ENCODE results near the gene BEND7. TPM values are rescaled to one million over a fixed set of nuclear protein-coding genes. Genes with fewer than 3 reads are reported as not detected.
"Not testable (repeated sequence)": the region's sequence is repeated elsewhere in the genome, so short reads cannot be mapped to it uniquely, and the experiment has no call there.

The BEND7 gene
- total RNA-seq, 3 donors from 2014 or later, result 17.1 to 33.4 (median 28.7) TPM

DNA sequence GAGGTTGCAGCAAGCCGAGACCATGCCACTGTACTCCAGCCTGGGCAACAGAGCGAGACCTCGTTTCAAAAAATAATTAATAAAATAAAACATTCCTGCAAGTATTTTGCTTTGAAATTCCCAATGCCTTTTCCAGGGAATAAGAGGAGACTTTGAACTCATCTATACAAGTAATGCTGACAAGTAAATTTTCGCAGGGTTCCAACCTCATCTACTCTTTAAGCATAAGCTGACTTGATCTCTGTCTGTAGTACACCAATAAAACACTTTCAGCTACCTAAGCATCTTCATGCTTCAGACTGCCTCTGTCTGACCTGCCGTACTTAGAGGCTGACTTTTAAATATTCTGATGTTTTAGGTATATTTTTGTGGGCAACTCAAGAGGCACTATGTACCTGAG, 13.7 kb upstream of the BEND7 start:
- Histone ChIP-seq H3K4me3 (no peak overlapping the region), H3K9me3 (no peaks in the 10 kb centered on the region), H3K4me1 (ENCODE audit: low read depth) (no peaks in the 10 kb centered on the region), H3K36me3 (ENCODE audit: low read depth) (no peaks in the 10 kb centered on the region)
- intact Hi-C loops (cut with DNase I, micrococcal nuclease), result no loop called here
- no peak for ATAC-seq
- TF ChIP-seq, protein P1, sequence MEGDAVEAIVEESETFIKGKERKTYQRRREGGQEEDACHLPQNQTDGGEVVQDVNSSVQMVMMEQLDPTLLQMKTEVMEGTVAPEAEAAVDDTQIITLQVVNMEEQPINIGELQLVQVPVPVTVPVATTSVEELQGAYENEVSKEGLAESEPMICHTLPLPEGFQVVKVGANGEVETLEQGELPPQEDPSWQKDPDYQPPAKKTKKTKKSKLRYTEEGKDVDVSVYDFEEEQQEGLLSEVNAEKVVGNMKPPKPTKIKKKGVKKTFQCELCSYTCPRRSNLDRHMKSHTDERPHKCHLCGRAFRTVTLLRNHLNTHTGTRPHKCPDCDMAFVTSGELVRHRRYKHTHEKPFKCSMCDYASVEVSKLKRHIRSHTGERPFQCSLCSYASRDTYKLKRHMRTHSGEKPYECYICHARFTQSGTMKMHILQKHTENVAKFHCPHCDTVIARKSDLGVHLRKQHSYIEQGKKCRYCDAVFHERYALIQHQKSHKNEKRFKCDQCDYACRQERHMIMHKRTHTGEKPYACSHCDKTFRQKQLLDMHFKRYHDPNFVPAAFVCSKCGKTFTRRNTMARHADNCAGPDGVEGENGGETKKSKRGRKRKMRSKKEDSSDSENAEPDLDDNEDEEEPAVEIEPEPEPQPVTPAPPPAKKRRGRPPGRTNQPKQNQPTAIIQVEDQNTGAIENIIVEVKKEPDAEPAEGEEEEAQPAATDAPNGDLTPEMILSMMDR (IDR thresholded peaks at IDR 0.05), result no peak
- no peak for DNase-seq

- intact Hi-C loops (cut with DNase I, micrococcal nuclease); DNase-seq; ATAC-seq; H3K9me3 ChIP-seq; H3K4me1 ChIP-seq (ENCODE audit: low read depth); H3K36me3 ChIP-seq (ENCODE audit: low read depth); H3K4me3 ChIP-seq: not testable (repeated sequence)
Observed at GRCh38 chr10:13537985-13538384, 9.2 kb upstream of the BEND7 start.

DNA sequence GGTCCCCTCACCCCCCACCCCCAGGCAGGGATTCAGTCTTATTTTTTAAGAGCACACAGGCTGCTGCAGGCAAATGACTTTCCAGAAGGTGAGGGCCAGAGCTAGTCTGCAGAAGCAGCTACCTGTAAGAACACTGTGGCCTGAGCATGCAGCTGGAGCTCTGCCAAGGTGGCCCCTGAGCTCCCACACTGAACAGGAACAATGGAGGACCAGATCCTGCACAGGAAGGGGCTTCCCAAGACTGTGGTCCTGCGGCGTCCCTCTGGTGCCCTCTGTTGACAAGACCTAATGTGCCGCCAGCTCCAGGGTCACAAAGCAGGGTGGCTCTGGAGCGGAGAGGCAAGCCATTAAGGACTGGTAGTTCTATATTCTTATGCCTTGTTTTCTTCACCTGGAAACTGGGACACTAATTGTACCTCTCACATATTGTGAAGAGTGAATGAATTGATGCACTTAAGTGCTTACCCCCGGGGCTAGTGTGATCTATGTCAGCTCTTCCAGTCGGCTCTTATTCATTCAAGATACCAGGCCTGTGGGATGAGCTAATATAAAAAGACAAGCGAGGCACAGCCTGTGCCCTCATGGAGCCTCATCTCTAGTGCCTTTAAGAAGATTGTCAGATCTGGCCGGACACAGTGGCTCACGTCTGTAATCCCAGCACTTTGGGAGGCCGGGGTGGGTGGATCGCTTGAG, 8.0 kb upstream of the BEND7 start:
- no peak overlapping the region for H3K4me3 ChIP-seq
- intact Hi-C loops (cut with DNase I, micrococcal nuclease), result no loop called here
- H3K9me3 ChIP-seq, result no peaks in the 10 kb centered on the region
- H3K4me1 ChIP-seq (ENCODE audit: low read depth), result no peaks in the 10 kb centered on the region
- TF ChIP-seq, protein P1 (IDR thresholded peaks at IDR 0.05), result peak; percentile 37
- ATAC-seq, result peak; percentile 82
- DNase-seq, result peak; percentile 44 to 71 (median 68)
- no peaks in the 10 kb centered on the region for H3K36me3 ChIP-seq (ENCODE audit: low read depth)

DNA sequence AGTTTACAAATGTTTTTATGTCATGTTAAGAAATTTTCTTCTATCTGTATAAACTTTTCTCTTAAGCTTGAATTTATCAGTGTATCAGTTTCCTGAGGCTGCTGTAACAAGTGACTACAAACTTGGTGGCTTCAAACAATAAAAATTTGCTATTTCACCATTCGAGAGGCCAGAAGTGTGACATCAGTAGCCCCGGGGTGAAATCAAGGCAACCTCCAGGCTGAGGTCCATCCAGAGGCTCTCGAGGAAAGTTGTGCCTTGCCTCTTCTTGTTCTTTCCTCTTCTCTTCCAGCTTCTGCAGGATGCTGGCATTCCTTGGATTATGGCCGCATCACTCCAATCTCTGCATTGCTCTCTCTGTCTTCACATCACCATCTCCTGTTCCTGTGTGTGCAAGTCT, 6.5 kb upstream of the BEND7 start:
- H3K36me3 ChIP-seq (ENCODE audit: low read depth), result no peaks in the 10 kb centered on the region
- no peaks in the 10 kb centered on the region for H3K9me3 ChIP-seq
- no peak overlapping the region for H3K4me3 ChIP-seq
- TF ChIP-seq, protein P1 (IDR thresholded peaks at IDR 0.05), result no peak
- DNase-seq, result no peak
- intact Hi-C loops (cut with DNase I, micrococcal nuclease), result no loop called here
- no peaks in the 10 kb centered on the region for H3K4me1 ChIP-seq (ENCODE audit: low read depth)
- ATAC-seq, result no peak

DNA sequence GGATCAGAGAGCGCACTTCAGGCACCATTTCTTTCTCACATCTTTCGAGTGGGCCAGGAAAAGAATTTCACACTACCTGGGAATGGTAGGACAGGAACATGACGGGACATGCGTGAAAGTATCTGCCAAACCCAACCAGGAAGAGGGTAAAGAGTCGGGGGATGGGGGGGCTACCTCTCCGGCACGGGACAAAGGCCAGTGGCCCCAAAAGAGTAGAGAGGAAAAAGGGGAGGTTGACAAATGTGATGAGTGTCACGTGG, 830 bp upstream of the BEND7 start:
- intact Hi-C loops (cut with DNase I, micrococcal nuclease), result no loop called here
- Histone ChIP-seq H3K36me3 (ENCODE audit: low read depth) (no peaks in the 10 kb centered on the region), H3K4me3 (no peak overlapping the region), H3K4me1 (ENCODE audit: low read depth) (peaks cover 13% of the 10 kb centered on the region), H3K9me3 (no peaks in the 10 kb centered on the region)
- DNase-seq (peak in 1 of 3 donors; percentile 4), ATAC-seq (no peak)
- TF ChIP-seq, protein P1 (IDR thresholded peaks at IDR 0.05), result no peak

- peaks cover 13% of the 10 kb centered on the region for H3K4me1 ChIP-seq (ENCODE audit: low read depth)
- intact Hi-C loops (cut with DNase I, micrococcal nuclease), result no loop called here
- ATAC-seq (peak; percentile 66), DNase-seq (peak in 2 of 3 donors; percentile 34 to 63)
- TF ChIP-seq, protein P1 (IDR thresholded peaks at IDR 0.05), result no peak
- peak overlapping the region; percentile 56 for H3K4me3 ChIP-seq
- H3K36me3 ChIP-seq (ENCODE audit: low read depth), result no peaks in the 10 kb centered on the region
- no peaks in the 10 kb centered on the region for H3K9me3 ChIP-seq
Observed at GRCh38 chr10:13528123-13528874, 515 bp downstream of the BEND7 start.
